HCT116 (cell line): ENCODE results near the gene TPT1. TPM values are rescaled to one million over a fixed set of nuclear protein-coding genes. Genes with fewer than 3 reads are reported as not detected.

ENCODE experiments used
- ATAC-seq: fragments of 200-7000 bp; cut with Tn5 transposase; 2 replicates; pipeline ENCODE4 v1.9.1; 2020; ENCODE audit warnings: mild to moderate bottlenecking, moderate library complexity
- BruUV-seq: library from RNA; stranded (reverse); fragments of 400-500 nt; replicated peaks from 2 replicates; lab custom pipeline; 2021; lab: Mats Ljungman, UMichigan
- CTCF ChIA-PET: fragments of 300-600 bp; sonication (Branson Sonifier 250); formaldehyde crosslinking; loops from one replicate; lab custom pipeline; 2021; ENCODE audit warnings: antibody characterized with exemption; lab: Charles Lee
- POLR2A ChIA-PET: fragments of 300-600, 350-600 bp; sonication (Branson Sonifier 250); formaldehyde crosslinking; loops from one replicate; lab custom pipeline; 2021; ENCODE audit warnings: antibody characterized with exemption; lab: Charles Lee
- RAD21 ChIA-PET, 2 experiments: fragments of 300-600 bp; sonication (Branson Sonifier 250); formaldehyde crosslinking; loops; one replicate each; lab custom pipeline; 2023; ENCODE audit warnings: low total read pairs in 2 of 2; ENCODE audit not compliant: uncharacterized antibody in 2 of 2, unreplicated experiment in 2 of 2, low non-redundant PET in 1 of 2; lab: Charles Lee
- DNase-seq: peaks from one replicate; pipeline ENCODE4 v3.0.0-alpha.2; 2010; ENCODE audit warnings: low read depth, low spot score
- H2AFZ ChIP-seq: fragments of 200-600 bp; shearing (Covaris generic), sonication (generic); 2 replicates; pipeline ENCODE4 v1.6.1; 2017; ENCODE audit warnings: low read depth, mixed run types, mixed read lengths, antibody characterized with exemption, low read length; ENCODE audit not compliant: poor library complexity, severe bottlenecking
- H3K27ac ChIP-seq: 2 replicates; pipeline ENCODE4 v1.5.1; 2012; ENCODE audit warnings: low read depth, low read length
- H3K27me3 ChIP-seq: fragments of 200-600 bp; sonication (generic); 2 replicates; pipeline ENCODE4 v1.6.1; 2016; ENCODE audit warnings: mixed run types, low read length, mixed read lengths; ENCODE audit not compliant: insufficient read depth
- H3K36me3 ChIP-seq, 2 experiments: fragments of 200-500 bp in 1 of 2; fragments of 200-600 bp in 1 of 2; sonication (Bioruptor generic) in 1 of 2; sonication (generic) in 1 of 2; 2 replicates each; pipeline versions ENCODE4 v1.5.1 to v1.6.1; 2014 to 2016; ENCODE audit warnings: low read length in 2 of 2, inconsistent platforms in 1 of 2, mixed read lengths in 1 of 2, mixed run types in 1 of 2; ENCODE audit not compliant: insufficient read depth in 2 of 2, control insufficient read depth in 1 of 2
- H3K4me1 ChIP-seq, 2 experiments: fragments of 200-600 bp in 1 of 2; sonication (generic) in 1 of 2; 2 replicates each; pipeline versions ENCODE4 v1.5.1 to v1.6.1; 2012 to 2017; ENCODE audit warnings: low read length in 2 of 2, inconsistent platforms in 1 of 2, mild to moderate bottlenecking in 1 of 2, mixed read lengths in 1 of 2, mixed run types in 1 of 2, moderate library complexity in 1 of 2; ENCODE audit not compliant: insufficient read depth in 2 of 2, control insufficient read depth in 1 of 2
- H3K4me2 ChIP-seq: fragments of 200-600 bp; sonication (generic); 2 replicates; pipeline ENCODE4 v1.6.1; 2017; ENCODE audit warnings: mixed run types, low read length, mixed read lengths
- H3K4me3 ChIP-seq, 2 experiments: fragments of 200-600 bp in 1 of 2; sonication (generic) in 1 of 2; replicated peaks in 1 of 2; 2 replicates each; pipeline ENCODE4 v1.5.1; 2011 to 2016; ENCODE audit warnings: low read length in 2 of 2, control low read depth in 1 of 2, low read depth in 1 of 2, mild to moderate bottlenecking in 1 of 2, mixed read lengths in 1 of 2, mixed run types in 1 of 2
- H3K79me2 ChIP-seq: fragments of 200-600 bp; sonication (generic); 2 replicates; pipeline ENCODE4 v1.6.1; 2017; ENCODE audit warnings: mild to moderate bottlenecking, mixed run types, low read length, moderate library complexity, mixed read lengths; ENCODE audit not compliant: insufficient read depth
- H3K9ac ChIP-seq: fragments of 200-600 bp; sonication (generic); 2 replicates; pipeline ENCODE4 v1.6.1; 2016; ENCODE audit warnings: low read length, mixed read lengths
- H3K9me2 ChIP-seq: fragments of 200-600 bp; sonication (generic), shearing (Covaris generic); 2 replicates; pipeline ENCODE4 v1.6.1; 2017; ENCODE audit warnings: mixed run types, mild to moderate bottlenecking, moderate library complexity; ENCODE audit not compliant: insufficient read depth
- H3K9me3 ChIP-seq, 2 experiments: fragments of 200-500 bp in 1 of 2; fragments of 200-600 bp in 1 of 2; sonication (Bioruptor generic) in 1 of 2; sonication (generic) in 1 of 2; 2 replicates each; pipeline ENCODE4 v1.6.1; 2014 to 2017; ENCODE audit warnings: low read length in 2 of 2, mixed read lengths in 2 of 2, inconsistent platforms in 1 of 2, low read depth in 1 of 2, mild to moderate bottlenecking in 1 of 2, mixed run types in 1 of 2, moderate library complexity in 1 of 2; ENCODE audit not compliant: control insufficient read depth in 1 of 2, insufficient read depth in 1 of 2
- H4K20me1 ChIP-seq: fragments of 200-600 bp; sonication (generic), shearing (Covaris generic); 2 replicates; pipeline ENCODE4 v1.6.1; 2017; ENCODE audit warnings: mixed run types, mild to moderate bottlenecking, moderate library complexity; ENCODE audit not compliant: insufficient read depth
- CBX3 ChIP-seq: IDR thresholded peaks from 2 replicates; pipeline ENCODE4 v1.6.1; 2012; ENCODE audit warnings: low read depth
- CEBPB ChIP-seq: IDR thresholded peaks from 2 replicates; pipeline ENCODE4 v1.6.1; 2012; ENCODE audit warnings: low read depth
- EZH2phosphoT487 ChIP-seq: fragments of 200-600 bp; IDR thresholded peaks from 2 replicates; pipeline ENCODE4 v1.6.1; 2018; ENCODE audit warnings: antibody characterized with exemption, borderline replicate concordance
- POLR2A ChIP-seq: IDR thresholded peaks from 2 replicates; pipeline ENCODE4 v1.7.0; 2011; ENCODE audit warnings: borderline replicate concordance; ENCODE audit not compliant: insufficient read depth, insufficient read length; ENCODE audit errors: extremely low read depth
- POLR2AphosphoS5 ChIP-seq: IDR thresholded peaks from 2 replicates; pipeline ENCODE4 v1.6.1; 2011; ENCODE audit warnings: mild to moderate bottlenecking, low read depth, low read length, moderate library complexity
- TCF7L2 ChIP-seq: IDR thresholded peaks from 2 replicates; pipeline ENCODE4 v1.7.0; 2011; ENCODE audit warnings: borderline replicate concordance, inconsistent platforms; ENCODE audit not compliant: insufficient read depth, insufficient read length; ENCODE audit errors: extremely low read depth
- YY1 ChIP-seq: IDR thresholded peaks from 2 replicates; pipeline ENCODE4 v1.6.1; 2011; ENCODE audit warnings: low read length, low read depth, moderate library complexity, mild to moderate bottlenecking; ENCODE audit not compliant: insufficient replicate concordance; ENCODE audit errors: extremely low read depth
- intact Hi-C: fragments of 100-400 bp; cut with micrococcal nuclease; formaldehyde crosslinking; loops from 2 replicates; pipeline ENCODE4 v1.10.0; 2022
- total RNA-seq: library from RNA; stranded (reverse); gene quantifications from one replicate; pipeline ENCODE4 v1.2.1, GENCODE V29; 2021; ENCODE audit not compliant: unreplicated experiment
- TF ChIP-seq, protein P1 (sequence below): IDR thresholded peaks from 2 replicates; pipeline ENCODE4 v1.6.1; 2011; ENCODE audit warnings: mild to moderate bottlenecking, low read length, moderate library complexity; ENCODE audit not compliant: insufficient replicate concordance; ENCODE audit errors: extremely low read depth
- TF ChIP-seq, protein P2 (sequence below), 3 experiments: fragments of 200-600 bp in 1 of 3; sonication (generic) in 1 of 3; IDR thresholded peaks in 2 of 3; conservative IDR thresholded peaks in 1 of 3; 2 replicates each; pipeline ENCODE4 v1.5.1; 2012 to 2017; ENCODE audit warnings: low read depth in 2 of 3, low read length in 2 of 3, antibody characterized with exemption in 1 of 3, borderline replicate concordance in 1 of 3, control low read depth in 1 of 3, mild to moderate bottlenecking in 1 of 3, mixed read lengths in 1 of 3, mixed run types in 1 of 3, moderate library complexity in 1 of 3; ENCODE audit not compliant: insufficient read depth in 1 of 3

TPT1 gene
- total RNA-seq, 1 experiment from 2014 or later = 2,859 TPM

DNA sequence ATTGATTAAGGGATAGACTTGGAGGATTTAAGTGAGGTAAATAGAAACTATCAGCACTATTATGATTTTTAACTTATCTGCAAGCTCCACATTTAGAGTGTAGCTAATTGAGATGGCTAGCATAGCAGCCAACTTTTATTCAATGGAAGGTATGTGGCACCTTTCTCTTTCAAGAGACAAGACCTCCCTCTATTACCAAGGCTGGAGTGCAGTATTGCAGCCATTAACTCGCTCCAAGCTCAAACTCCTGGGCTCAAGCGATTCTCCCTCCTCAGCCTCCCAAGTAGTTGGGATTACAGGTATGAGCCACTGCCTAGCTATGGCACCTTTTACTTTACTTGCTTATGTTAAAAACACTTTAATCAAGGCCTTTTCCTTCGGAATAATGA lies 8.2 kb downstream of the TPT1 start (continued):
- TF ChIP-seq, protein P1, sequence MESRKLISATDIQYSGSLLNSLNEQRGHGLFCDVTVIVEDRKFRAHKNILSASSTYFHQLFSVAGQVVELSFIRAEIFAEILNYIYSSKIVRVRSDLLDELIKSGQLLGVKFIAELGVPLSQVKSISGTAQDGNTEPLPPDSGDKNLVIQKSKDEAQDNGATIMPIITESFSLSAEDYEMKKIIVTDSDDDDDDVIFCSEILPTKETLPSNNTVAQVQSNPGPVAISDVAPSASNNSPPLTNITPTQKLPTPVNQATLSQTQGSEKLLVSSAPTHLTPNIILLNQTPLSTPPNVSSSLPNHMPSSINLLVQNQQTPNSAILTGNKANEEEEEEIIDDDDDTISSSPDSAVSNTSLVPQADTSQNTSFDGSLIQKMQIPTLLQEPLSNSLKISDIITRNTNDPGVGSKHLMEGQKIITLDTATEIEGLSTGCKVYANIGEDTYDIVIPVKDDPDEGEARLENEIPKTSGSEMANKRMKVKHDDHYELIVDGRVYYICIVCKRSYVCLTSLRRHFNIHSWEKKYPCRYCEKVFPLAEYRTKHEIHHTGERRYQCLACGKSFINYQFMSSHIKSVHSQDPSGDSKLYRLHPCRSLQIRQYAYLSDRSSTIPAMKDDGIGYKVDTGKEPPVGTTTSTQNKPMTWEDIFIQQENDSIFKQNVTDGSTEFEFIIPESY = no peak
- TF ChIP-seq CEBPB (no peak), EZH2phosphoT487 (no peak), POLR2AphosphoS5 (no peak; the same call in none of the 2 replicates), POLR2A (no peak), CBX3 (no peak), TCF7L2 (no peak)
- TF ChIP-seq, all 23 proteins: peak for 0

DNA sequence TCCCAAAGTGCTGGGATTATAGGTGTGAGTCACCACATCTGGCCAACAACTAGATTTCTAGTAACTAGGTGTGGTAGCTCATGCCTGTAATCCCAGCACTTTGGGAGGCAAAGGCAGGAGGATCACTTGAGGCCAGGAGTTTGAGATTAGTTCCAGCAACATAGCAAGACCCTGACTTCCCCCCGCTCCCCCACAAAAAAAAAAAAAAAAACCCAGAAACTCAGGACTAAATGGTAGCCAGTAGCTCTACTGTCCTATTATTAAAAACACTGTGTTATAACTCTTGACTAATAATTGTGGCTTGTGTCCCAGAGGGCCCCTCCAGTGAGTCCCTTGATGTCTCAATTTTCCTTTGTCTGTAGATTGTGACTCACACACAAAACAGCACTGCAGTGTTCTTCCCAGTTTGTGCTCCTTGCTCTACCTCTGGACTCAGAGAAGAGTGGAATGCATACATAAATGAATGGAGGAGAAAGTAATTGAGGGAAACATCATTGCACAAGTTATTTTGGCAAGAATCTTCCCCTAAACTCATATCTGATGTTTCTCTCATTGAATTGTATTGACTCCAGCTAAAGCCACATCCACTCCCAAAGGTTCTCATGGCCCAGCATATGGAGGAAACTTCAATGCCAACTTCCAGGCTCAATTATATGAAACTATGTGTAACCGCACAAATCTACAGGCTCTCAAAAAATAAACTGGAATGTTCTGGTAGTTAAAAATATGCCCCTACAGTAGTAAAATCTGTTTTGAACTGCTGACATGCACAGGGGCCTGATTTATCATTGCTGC lies 8.8 kb downstream of the TPT1 start:
- peak; percentile 85 for DNase-seq
- ATAC-seq = peak; percentile 74
- Histone ChIP-seq H2AFZ (no peak overlapping the region), H3K79me2 (peaks cover 13% of the 10 kb centered on the region), H4K20me1 (peaks cover 23% of the 10 kb centered on the region; the same call in 1 of the 2 replicates), H3K4me1 (peaks cover 51 to 82% of the 10 kb centered on the region in 2 experiments), H3K36me3 (peaks cover 10 to 18% of the 10 kb centered on the region in 2 experiments), H3K9me3 (no peaks in the 10 kb centered on the region), H3K27ac (peak overlapping the region; percentile 78)
- CTCF ChIA-PET = interaction anchor here (1.0 to 1.8 kb wide), 2 partner anchors 282 to 285 kb away, joined by 4 read pairs; no protein-coding TSS in a partner anchor
- TF ChIP-seq, protein P1 = no peak
- TF ChIP-seq YY1 (no peak), TCF7L2 (peak; percentile 61), POLR2AphosphoS5 (peak; percentile 52)
- TF ChIP-seq, protein P2, sequence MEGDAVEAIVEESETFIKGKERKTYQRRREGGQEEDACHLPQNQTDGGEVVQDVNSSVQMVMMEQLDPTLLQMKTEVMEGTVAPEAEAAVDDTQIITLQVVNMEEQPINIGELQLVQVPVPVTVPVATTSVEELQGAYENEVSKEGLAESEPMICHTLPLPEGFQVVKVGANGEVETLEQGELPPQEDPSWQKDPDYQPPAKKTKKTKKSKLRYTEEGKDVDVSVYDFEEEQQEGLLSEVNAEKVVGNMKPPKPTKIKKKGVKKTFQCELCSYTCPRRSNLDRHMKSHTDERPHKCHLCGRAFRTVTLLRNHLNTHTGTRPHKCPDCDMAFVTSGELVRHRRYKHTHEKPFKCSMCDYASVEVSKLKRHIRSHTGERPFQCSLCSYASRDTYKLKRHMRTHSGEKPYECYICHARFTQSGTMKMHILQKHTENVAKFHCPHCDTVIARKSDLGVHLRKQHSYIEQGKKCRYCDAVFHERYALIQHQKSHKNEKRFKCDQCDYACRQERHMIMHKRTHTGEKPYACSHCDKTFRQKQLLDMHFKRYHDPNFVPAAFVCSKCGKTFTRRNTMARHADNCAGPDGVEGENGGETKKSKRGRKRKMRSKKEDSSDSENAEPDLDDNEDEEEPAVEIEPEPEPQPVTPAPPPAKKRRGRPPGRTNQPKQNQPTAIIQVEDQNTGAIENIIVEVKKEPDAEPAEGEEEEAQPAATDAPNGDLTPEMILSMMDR (IDR thresholded peaks at IDR 0.05 in 2 of 3, conservative IDR thresholded peaks at IDR 0.05 in 1 of 3; ENCODE audit: borderline replicate concordance in 1 of 3, insufficient read depth in 1 of 3, low read depth in 2 of 3, low read length in 2 of 3) = no peak
- TF ChIP-seq, all 23 proteins: peak for 2
- no peaks in the 10 kb centered on the region for H3K9me2 ChIP-seq
- no TSS peak for BruUV-seq
- POLR2A ChIA-PET = interaction anchor here (0.6 to 3.1 kb wide), 5 partner anchors 9 to 897 kb away, joined by 4 to 29 read pairs (median 5); partner anchors contain the start of gene TPT1
- H3K9ac ChIP-seq = peak overlapping the region; percentile 38
- peak overlapping the region in 1 of 2 experiments; percentile 0; a peak in 1 of 4 replicates for H3K4me3 ChIP-seq
- intact Hi-C loops = no loop called here
- RAD21 ChIA-PET = no interaction called here
- H3K27me3 ChIP-seq = no peaks in the 10 kb centered on the region
- H3K4me2 ChIP-seq = peak overlapping the region; percentile 44
